ENCODE data around the gene CD33. TPM values are rescaled to one million over a fixed set of nuclear protein-coding genes. Genes with fewer than 3 reads are reported as not detected.

The CD33 gene
- total and polyA plus RNA-seq, 9 donors: 2.2 to 3.9 (median 2.7) TPM

GRCh38 chr19:51240866-51241265, 16.0 kb downstream of the CD33 start:
- H3K9me3 ChIP-seq (replicated peaks; ENCODE audit: control insufficient read depth, low read depth, low read length): no peaks in the 10 kb centered on the region
- no peaks in the 10 kb centered on the region for H3K36me3 ChIP-seq (ENCODE audit: control insufficient read depth, insufficient read depth, low read length)
- no peak overlapping the region for H3K4me3 ChIP-seq (ENCODE audit: low read length)
- no CpG with 5 or more reads among the region's 7 CpGs for WGBS (ENCODE audit: insufficient coverage)
- no peak overlapping the region for H3K27ac ChIP-seq (ENCODE audit: low read length)
- no peak for DNase-seq
- H3K27me3 ChIP-seq (ENCODE audit: control insufficient read depth, insufficient read depth, low read length): no peaks in the 10 kb centered on the region
- no peaks in the 10 kb centered on the region for H3K4me1 ChIP-seq (ENCODE audit: control insufficient read depth, insufficient read depth, low read length)

GRCh38 chr19:51242881-51243630, 18.2 kb downstream of the CD33 start:
- Histone ChIP-seq H3K27me3 (ENCODE audit: control insufficient read depth, insufficient read depth, low read length) (no peaks in the 10 kb centered on the region), H3K36me3 (ENCODE audit: control insufficient read depth, insufficient read depth, low read length) (no peaks in the 10 kb centered on the region), H3K4me3 (ENCODE audit: low read length) (no peak overlapping the region), H3K27ac (ENCODE audit: low read length) (no peak overlapping the region), H3K4me1 (ENCODE audit: control insufficient read depth, insufficient read depth, low read length) (no peaks in the 10 kb centered on the region), H3K9me3 (replicated peaks; ENCODE audit: control insufficient read depth, low read depth, low read length) (no peaks in the 10 kb centered on the region)
- no peak for DNase-seq
- 83% methylated on average over 4 of the region's 8 CpGs for WGBS (ENCODE audit: insufficient coverage)

- Histone ChIP-seq H3K27ac (ENCODE audit: low read length) (no peak overlapping the region), H3K4me3 (ENCODE audit: low read length) (no peak overlapping the region), H3K9me3 (replicated peaks; ENCODE audit: control insufficient read depth, low read depth, low read length) (no peaks in the 10 kb centered on the region), H3K4me1 (ENCODE audit: control insufficient read depth, insufficient read depth, low read length) (no peaks in the 10 kb centered on the region), H3K27me3 (ENCODE audit: control insufficient read depth, insufficient read depth, low read length) (no peaks in the 10 kb centered on the region), H3K36me3 (ENCODE audit: control insufficient read depth, insufficient read depth, low read length) (no peaks in the 10 kb centered on the region)
- peak; percentile 49 for DNase-seq
- 17% methylated on average over 1 of the region's 5 CpGs for WGBS (ENCODE audit: insufficient coverage)
Observed at GRCh38 chr19:51246164-51246552, 21.3 kb downstream of the CD33 start.

GRCh38 chr19:51247972-51248590, 23.2 kb downstream of the CD33 start:
- no peak overlapping the region for H3K27ac ChIP-seq (ENCODE audit: low read length)
- H3K4me1 ChIP-seq (ENCODE audit: control insufficient read depth, insufficient read depth, low read length): no peaks in the 10 kb centered on the region
- no peaks in the 10 kb centered on the region for H3K9me3 ChIP-seq (replicated peaks; ENCODE audit: control insufficient read depth, low read depth, low read length)
- no peak overlapping the region for H3K4me3 ChIP-seq (ENCODE audit: low read length)
- no peaks in the 10 kb centered on the region for H3K36me3 ChIP-seq (ENCODE audit: control insufficient read depth, insufficient read depth, low read length)
- WGBS (ENCODE audit: insufficient coverage): 93% methylated on average over 3 of the region's 7 CpGs
- H3K27me3 ChIP-seq (ENCODE audit: control insufficient read depth, insufficient read depth, low read length): no peaks in the 10 kb centered on the region
- no peak for DNase-seq

- no peaks in the 10 kb centered on the region for H3K36me3 ChIP-seq (ENCODE audit: control insufficient read depth, insufficient read depth, low read length)
- no peaks in the 10 kb centered on the region for H3K9me3 ChIP-seq (replicated peaks; ENCODE audit: control insufficient read depth, low read depth, low read length)
- DNase-seq: no peak
- H3K4me3 ChIP-seq (ENCODE audit: low read length): no peak within 1 kb of the TSS
- WGBS (ENCODE audit: insufficient coverage): 93% methylated on average over 23 of the region's 23 CpGs
- H3K4me1 ChIP-seq (ENCODE audit: control insufficient read depth, insufficient read depth, low read length): no peaks in the 10 kb centered on the region
- H3K27me3 ChIP-seq (ENCODE audit: control insufficient read depth, insufficient read depth, low read length): no peaks in the 10 kb centered on the region
- H3K27ac ChIP-seq (ENCODE audit: low read length): no peak within 1 kb of the TSS
Observed at GRCh38 chr19:51250786-51251467, 26.0 kb downstream of the CD33 start, which contains the start of gene SIGLECL1. TSS of gene SIGLECL1 (plus strand) at chr19:51251080. CDS start at chr19:51264073, 12,993 bp downstream.

- no peaks in the 10 kb centered on the region for H3K9me3 ChIP-seq (replicated peaks; ENCODE audit: control insufficient read depth, low read depth, low read length)
- no peak overlapping the region for H3K27ac ChIP-seq (ENCODE audit: low read length)
- WGBS (ENCODE audit: insufficient coverage): 85% methylated on average over 6 of the region's 9 CpGs
Observed at GRCh38 chr19:51251468-51251820, 26.6 kb downstream of the CD33 start.

GRCh38 chr19:51252306-51253079, 27.6 kb downstream of the CD33 start:
- Histone ChIP-seq H3K36me3 (ENCODE audit: control insufficient read depth, insufficient read depth, low read length) (no peaks in the 10 kb centered on the region), H3K4me1 (ENCODE audit: control insufficient read depth, insufficient read depth, low read length) (no peaks in the 10 kb centered on the region), H3K27ac (ENCODE audit: low read length) (no peak overlapping the region), H3K4me3 (ENCODE audit: low read length) (no peak overlapping the region), H3K9me3 (replicated peaks; ENCODE audit: control insufficient read depth, low read depth, low read length) (no peaks in the 10 kb centered on the region), H3K27me3 (ENCODE audit: control insufficient read depth, insufficient read depth, low read length) (no peaks in the 10 kb centered on the region)
- 73% methylated on average over 8 of the region's 9 CpGs for WGBS (ENCODE audit: insufficient coverage)
- no peak for DNase-seq

More at GRCh38 chr19:51251468-51251820, 26.6 kb downstream of the CD33 start:
- no peak for DNase-seq
- Histone ChIP-seq H3K27me3 (ENCODE audit: control insufficient read depth, insufficient read depth, low read length) (no peaks in the 10 kb centered on the region), H3K36me3 (ENCODE audit: control insufficient read depth, insufficient read depth, low read length) (no peaks in the 10 kb centered on the region), H3K4me3 (ENCODE audit: low read length) (no peak overlapping the region), H3K4me1 (ENCODE audit: control insufficient read depth, insufficient read depth, low read length) (no peaks in the 10 kb centered on the region)

- Histone ChIP-seq H3K27me3 (ENCODE audit: control insufficient read depth, insufficient read depth, low read length) (no peaks in the 10 kb centered on the region), H3K4me1 (ENCODE audit: control insufficient read depth, insufficient read depth, low read length) (no peaks in the 10 kb centered on the region), H3K36me3 (ENCODE audit: control insufficient read depth, insufficient read depth, low read length) (no peaks in the 10 kb centered on the region), H3K4me3 (ENCODE audit: low read length) (no peak overlapping the region), H3K27ac (ENCODE audit: low read length) (no peak overlapping the region), H3K9me3 (replicated peaks; ENCODE audit: control insufficient read depth, low read depth, low read length) (no peaks in the 10 kb centered on the region)
- WGBS (ENCODE audit: insufficient coverage): no CpG with 5 or more reads among the region's 1 CpG
- DNase-seq: peak; percentile 31
Observed at GRCh38 chr19:51253088-51253806, 28.4 kb downstream of the CD33 start.

- Histone ChIP-seq H3K27me3 (ENCODE audit: control insufficient read depth, insufficient read depth, low read length) (no peaks in the 10 kb centered on the region), H3K9me3 (replicated peaks; ENCODE audit: control insufficient read depth, low read depth, low read length) (no peaks in the 10 kb centered on the region), H3K36me3 (ENCODE audit: control insufficient read depth, insufficient read depth, low read length) (no peaks in the 10 kb centered on the region), H3K4me3 (ENCODE audit: low read length) (no peak overlapping the region), H3K4me1 (ENCODE audit: control insufficient read depth, insufficient read depth, low read length) (no peaks in the 10 kb centered on the region), H3K27ac (ENCODE audit: low read length) (no peak overlapping the region)
- DNase-seq: no peak
- WGBS (ENCODE audit: insufficient coverage): 80% methylated on average over 1 of the region's 2 CpGs
Observed at GRCh38 chr19:51256155-51256625, 31.3 kb downstream of the CD33 start.

All from muscle of leg (tissue), 11 donors.